Measurements from ENCODE around the gene UBAC2.
"Not testable (repeated sequence)": the region's sequence is repeated elsewhere in the genome, so short reads cannot be mapped to it uniquely, and the experiment has no call there.

The UBAC2 gene

GRCh38 chr13:99382428-99383133, 181.9 kb downstream of the UBAC2 start:
- DNase-seq: peak; percentile 46 to 58

GRCh38 chr13:99383511-99383921, 182.9 kb downstream of the UBAC2 start:
- peak in 1 of 2 donors; percentile 16 for DNase-seq

- peak in 1 of 2 donors; percentile 11 for DNase-seq
Observed at GRCh38 chr13:99383946-99384345, 183.3 kb downstream of the UBAC2 start.

GRCh38 chr13:99384468-99384867, 183.8 kb downstream of the UBAC2 start:
- DNase-seq: peak in 1 of 2 donors; percentile 74

GRCh38 chr13:99385161-99385560, 184.5 kb downstream of the UBAC2 start:
- DNase-seq: no peak

GRCh38 chr13:99385940-99386339, 185.3 kb downstream of the UBAC2 start:
- no peak for DNase-seq

GRCh38 chr13:99386495-99386894, 185.8 kb downstream of the UBAC2 start:
- no peak for DNase-seq

GRCh38 chr13:99386911-99387788, 186.5 kb downstream of the UBAC2 start:
- peak; percentile 86 for DNase-seq

GRCh38 chr13:99388334-99388923, 187.8 kb downstream of the UBAC2 start:
- no peak for DNase-seq

- DNase-seq: not testable (repeated sequence)
Observed at GRCh38 chr13:99389094-99389493, 188.4 kb downstream of the UBAC2 start.

GRCh38 chr13:99389520-99390304, 189.1 kb downstream of the UBAC2 start:
- no peak for DNase-seq

GRCh38 chr13:99390601-99391000, 189.9 kb downstream of the UBAC2 start:
- no peak for DNase-seq

- no peak for DNase-seq
Observed at GRCh38 chr13:99391781-99392469, 191.3 kb downstream of the UBAC2 start.

GRCh38 chr13:99392470-99393135, 191.9 kb downstream of the UBAC2 start:
- DNase-seq: no peak

GRCh38 chr13:99393391-99393790, 192.7 kb downstream of the UBAC2 start:
- not testable (repeated sequence) for DNase-seq

- DNase-seq: no peak
Observed at GRCh38 chr13:99393791-99394735, 193.4 kb downstream of the UBAC2 start.

GRCh38 chr13:99395436-99395835, 194.8 kb downstream of the UBAC2 start:
- no peak for DNase-seq

- no peak for DNase-seq
Observed at GRCh38 chr13:99396446-99396845, 195.8 kb downstream of the UBAC2 start.

- DNase-seq: no peak
Observed at GRCh38 chr13:99398071-99398470, 197.4 kb downstream of the UBAC2 start.

GRCh38 chr13:99398916-99399622, 198.4 kb downstream of the UBAC2 start:
- DNase-seq: no peak
